ENCODE measurements around the gene ECHDC3.

Gene ECHDC3

DNA sequence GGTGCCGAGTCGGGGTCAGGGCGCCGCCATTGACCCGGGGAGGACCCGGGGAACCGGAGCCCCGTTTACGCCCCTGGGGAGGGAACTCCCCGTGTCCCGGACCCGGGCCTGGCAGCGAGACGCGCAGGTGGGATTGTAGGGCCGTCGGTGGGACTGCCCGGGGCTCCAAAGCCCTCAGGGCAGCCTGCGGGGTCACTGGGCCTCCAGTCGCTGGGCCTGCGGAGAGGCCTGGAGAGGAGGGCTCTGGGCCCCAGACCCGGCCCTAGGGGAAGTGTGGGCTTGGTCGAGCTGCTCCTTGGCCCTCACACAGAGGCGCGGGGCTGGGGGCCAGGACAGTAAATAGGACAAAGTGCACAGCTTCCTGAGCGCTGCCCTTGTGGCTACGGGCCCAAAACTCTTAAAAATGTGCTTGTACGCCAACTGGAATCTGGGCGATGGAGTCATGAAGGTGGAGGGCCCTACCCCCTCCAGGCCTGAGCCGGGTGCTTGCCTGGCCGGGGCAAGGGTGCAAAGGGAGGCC, 657 bp downstream of the ECHDC3 start:
- no peaks in the 10 kb centered on the region for H3K9me3 ChIP-seq (ENCODE audit: control insufficient read depth, insufficient read depth, low read length)
- no peaks in the 10 kb centered on the region for H3K36me3 ChIP-seq (ENCODE audit: control insufficient read depth, insufficient read depth, low read length)
- H3K4me3 ChIP-seq (ENCODE audit: low read depth, low read length) = peak overlapping the region; percentile 56
- no peaks in the 10 kb centered on the region for H3K27me3 ChIP-seq (ENCODE audit: control insufficient read depth, insufficient read depth, low read length)
- H3K4me1 ChIP-seq (ENCODE audit: control insufficient read depth, insufficient read depth, low read length) = peaks cover under 1% of the 10 kb centered on the region
- H3K9ac ChIP-seq (ENCODE audit: low read depth, low read length) = peak overlapping the region; percentile 8

DNA sequence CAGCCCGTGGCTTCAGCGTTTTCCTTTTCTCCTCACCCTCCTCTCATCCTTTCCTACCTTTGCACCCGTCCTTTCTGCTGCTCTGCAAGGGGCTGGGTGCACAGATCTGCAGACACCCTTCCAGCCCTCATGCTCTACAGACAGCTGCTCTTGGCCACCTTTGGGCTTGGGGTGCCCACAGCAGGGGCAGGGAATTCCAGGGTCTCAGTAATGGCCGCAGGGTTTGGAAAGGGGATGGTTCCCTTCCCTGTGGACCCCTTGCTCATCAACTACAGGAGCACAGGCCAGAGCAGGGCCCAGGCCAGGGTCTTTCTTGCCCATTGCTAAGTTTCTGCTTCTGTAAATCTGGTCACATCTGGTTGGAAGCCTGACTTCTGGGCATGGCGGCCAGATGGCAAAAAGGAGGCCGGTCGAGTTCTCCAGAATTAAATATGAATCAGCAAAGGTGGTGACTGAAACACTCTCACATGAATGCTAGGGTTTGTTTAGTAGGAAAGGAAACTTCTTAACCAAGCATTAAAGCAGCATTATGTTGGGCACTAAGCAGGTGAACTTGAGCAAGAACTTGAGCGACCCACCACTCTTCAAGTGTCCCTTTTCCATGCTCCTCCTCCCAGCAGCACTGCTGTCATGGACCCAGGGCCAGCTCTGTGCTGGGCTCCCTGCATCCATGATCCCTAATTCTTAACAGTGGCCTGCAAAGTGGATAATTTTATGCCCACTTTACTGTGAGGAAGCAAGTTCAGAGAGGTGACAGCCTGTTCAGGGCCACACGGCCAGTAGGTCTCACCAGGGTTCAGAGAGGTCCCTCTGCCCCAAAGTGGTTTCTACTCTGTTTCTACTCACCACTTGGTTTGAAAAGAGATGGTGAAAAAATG, 1.5 kb downstream of the ECHDC3 start:
- H3K4me3 ChIP-seq (ENCODE audit: low read depth, low read length) = peak overlapping the region; percentile 56
- H3K36me3 ChIP-seq (ENCODE audit: control insufficient read depth, insufficient read depth, low read length) = no peaks in the 10 kb centered on the region
- H3K4me1 ChIP-seq (ENCODE audit: control insufficient read depth, insufficient read depth, low read length) = no peaks in the 10 kb centered on the region
- no peak overlapping the region for H3K9ac ChIP-seq (ENCODE audit: low read depth, low read length)
- H3K27me3 ChIP-seq (ENCODE audit: control insufficient read depth, insufficient read depth, low read length) = no peaks in the 10 kb centered on the region
- H3K9me3 ChIP-seq (ENCODE audit: control insufficient read depth, insufficient read depth, low read length) = no peaks in the 10 kb centered on the region

DNA sequence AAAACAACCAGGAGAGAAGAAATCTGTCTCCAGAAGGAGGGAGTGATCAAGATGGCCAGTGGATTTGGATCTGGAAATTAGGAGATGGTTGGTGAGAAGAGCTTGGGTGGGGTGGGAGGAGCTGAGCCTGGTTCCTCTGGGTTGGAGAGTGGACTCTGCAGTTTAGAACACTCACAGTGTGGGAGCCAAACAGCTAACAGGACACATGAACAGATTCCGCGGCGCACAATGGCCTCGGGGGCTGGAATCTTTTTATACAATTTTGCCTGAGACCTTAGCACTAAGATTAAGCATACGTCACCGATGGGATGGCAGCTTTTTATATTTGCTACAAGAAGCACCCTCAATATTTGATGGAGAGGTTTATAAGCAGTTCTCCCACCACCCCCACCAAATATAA, 2.9 kb downstream of the ECHDC3 start:
- no peak overlapping the region for H3K4me3 ChIP-seq (ENCODE audit: low read depth, low read length)
- no peaks in the 10 kb centered on the region for H3K36me3 ChIP-seq (ENCODE audit: control insufficient read depth, insufficient read depth, low read length)
- H3K9me3 ChIP-seq (ENCODE audit: control insufficient read depth, insufficient read depth, low read length) = no peaks in the 10 kb centered on the region
- no peaks in the 10 kb centered on the region for H3K4me1 ChIP-seq (ENCODE audit: control insufficient read depth, insufficient read depth, low read length)
- H3K27me3 ChIP-seq (ENCODE audit: control insufficient read depth, insufficient read depth, low read length) = no peaks in the 10 kb centered on the region
- H3K9ac ChIP-seq (ENCODE audit: low read depth, low read length) = no peak overlapping the region

DNA sequence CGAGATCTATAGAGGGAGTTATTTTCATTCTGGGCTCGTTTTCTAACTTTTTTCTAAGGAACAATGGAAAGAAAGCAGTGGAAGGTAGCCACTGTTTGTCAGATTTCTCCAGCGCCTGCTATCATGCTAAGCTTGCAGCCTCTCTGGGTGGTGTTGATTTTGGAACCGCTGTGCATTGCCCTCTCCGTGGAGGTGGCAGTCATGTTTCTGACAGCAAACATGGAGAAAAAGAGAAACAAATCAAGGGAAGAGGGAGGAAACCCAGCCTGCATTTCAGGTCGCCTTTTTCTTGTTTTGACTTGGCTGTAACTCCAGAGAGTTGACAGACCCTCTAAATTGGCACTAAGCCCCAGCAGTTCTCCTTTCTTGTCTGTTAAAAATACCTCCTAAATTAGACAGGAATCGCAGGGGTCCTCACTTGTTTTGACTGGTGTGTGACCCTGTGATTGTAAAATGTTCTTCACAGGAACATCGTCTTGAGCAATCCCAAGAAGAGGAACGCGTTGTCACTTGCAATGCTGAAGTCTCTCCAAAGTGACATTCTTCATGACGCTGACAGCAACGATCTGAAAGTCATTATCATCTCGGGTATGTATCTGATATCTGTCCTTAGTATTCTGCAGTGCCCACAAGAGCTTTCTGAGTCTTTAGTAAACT, 4.8 kb downstream of the ECHDC3 start:
- Histone ChIP-seq H3K4me3 (ENCODE audit: low read depth, low read length) (no peak overlapping the region), H3K36me3 (ENCODE audit: control insufficient read depth, insufficient read depth, low read length) (peaks cover 3% of the 10 kb centered on the region), H3K9ac (ENCODE audit: low read depth, low read length) (no peak overlapping the region), H3K4me1 (ENCODE audit: control insufficient read depth, insufficient read depth, low read length) (no peaks in the 10 kb centered on the region), H3K27me3 (ENCODE audit: control insufficient read depth, insufficient read depth, low read length) (no peaks in the 10 kb centered on the region), H3K9me3 (ENCODE audit: control insufficient read depth, insufficient read depth, low read length) (no peaks in the 10 kb centered on the region)

DNA sequence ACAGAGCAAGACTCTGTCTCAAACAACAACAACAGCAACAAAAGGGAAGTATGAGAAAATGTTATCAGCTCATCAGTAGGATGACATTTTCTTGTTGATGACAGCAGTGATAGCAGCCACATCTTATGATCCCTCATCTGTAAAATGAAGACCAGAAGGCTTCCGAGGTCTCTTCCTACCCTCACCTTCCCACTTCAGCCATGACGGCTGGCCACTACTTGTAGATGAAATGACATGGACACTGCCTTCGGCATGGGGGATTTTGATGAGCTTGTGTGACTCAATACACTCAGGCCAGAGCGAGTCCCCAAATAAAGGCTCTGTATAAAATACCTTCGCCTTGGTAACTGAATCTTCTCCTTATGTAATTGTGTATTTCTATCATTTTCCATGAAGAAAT, 6.7 kb downstream of the ECHDC3 start:
- Histone ChIP-seq H3K9ac (ENCODE audit: low read depth, low read length) (no peak overlapping the region), H3K4me3 (ENCODE audit: low read depth, low read length) (no peak overlapping the region), H3K27me3 (ENCODE audit: control insufficient read depth, insufficient read depth, low read length) (no peaks in the 10 kb centered on the region), H3K9me3 (ENCODE audit: control insufficient read depth, insufficient read depth, low read length) (no peaks in the 10 kb centered on the region), H3K4me1 (ENCODE audit: control insufficient read depth, insufficient read depth, low read length) (no peaks in the 10 kb centered on the region), H3K36me3 (ENCODE audit: control insufficient read depth, insufficient read depth, low read length) (peaks cover 3% of the 10 kb centered on the region)

DNA sequence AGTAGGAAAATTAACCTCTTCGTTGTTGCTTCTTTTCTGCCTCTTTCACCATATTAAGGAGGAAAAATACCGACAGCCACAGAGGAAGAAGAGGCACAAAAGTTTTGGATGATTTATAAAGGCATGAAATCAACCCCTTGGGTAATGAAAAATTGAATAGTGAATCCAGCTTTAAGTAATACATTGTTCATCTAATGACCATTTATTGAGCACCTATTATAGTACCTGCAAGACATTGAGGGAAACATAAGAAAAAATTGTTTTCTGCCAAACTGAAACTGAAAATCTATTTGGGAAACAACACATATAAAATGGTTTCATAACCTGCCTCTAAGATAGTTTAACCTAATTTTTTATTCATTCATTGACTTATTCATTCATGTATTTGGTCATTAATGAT, 8.2 kb downstream of the ECHDC3 start:
- no peaks in the 10 kb centered on the region for H3K4me1 ChIP-seq (ENCODE audit: control insufficient read depth, insufficient read depth, low read length)
- H3K27me3 ChIP-seq (ENCODE audit: control insufficient read depth, insufficient read depth, low read length) = no peaks in the 10 kb centered on the region
- no peak overlapping the region for H3K4me3 ChIP-seq (ENCODE audit: low read depth, low read length)
- H3K36me3 ChIP-seq (ENCODE audit: control insufficient read depth, insufficient read depth, low read length) = peaks cover 3% of the 10 kb centered on the region
- H3K9ac ChIP-seq (ENCODE audit: low read depth, low read length) = no peak overlapping the region
- H3K9me3 ChIP-seq (ENCODE audit: control insufficient read depth, insufficient read depth, low read length) = no peaks in the 10 kb centered on the region

DNA sequence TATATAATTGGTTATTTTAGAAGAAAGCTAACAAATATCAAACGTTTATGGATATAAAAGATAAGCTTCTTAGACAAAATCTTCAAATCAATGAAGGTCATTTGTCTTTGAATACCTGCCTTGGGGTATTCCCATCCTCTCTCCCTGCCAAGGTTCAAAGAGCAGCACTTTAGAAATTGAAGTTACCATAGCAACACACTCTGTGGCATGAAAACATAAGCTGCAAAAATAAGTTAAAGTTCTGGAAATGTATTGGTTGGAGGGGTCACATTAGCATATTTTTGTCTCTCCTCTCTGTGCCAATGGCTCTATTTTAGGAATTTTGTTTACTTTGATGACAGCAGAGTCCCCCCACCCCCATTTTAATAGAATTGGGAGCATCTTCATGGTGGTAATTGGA, 12.0 kb downstream of the ECHDC3 start:
- no peaks in the 10 kb centered on the region for H3K4me1 ChIP-seq (ENCODE audit: control insufficient read depth, insufficient read depth, low read length)
- no peak overlapping the region for H3K9ac ChIP-seq (ENCODE audit: low read depth, low read length)
- no peak overlapping the region for H3K4me3 ChIP-seq (ENCODE audit: low read depth, low read length)
- H3K9me3 ChIP-seq (ENCODE audit: control insufficient read depth, insufficient read depth, low read length) = no peaks in the 10 kb centered on the region
- H3K36me3 ChIP-seq (ENCODE audit: control insufficient read depth, insufficient read depth, low read length) = peaks cover 3% of the 10 kb centered on the region
- no peaks in the 10 kb centered on the region for H3K27me3 ChIP-seq (ENCODE audit: control insufficient read depth, insufficient read depth, low read length)

DNA sequence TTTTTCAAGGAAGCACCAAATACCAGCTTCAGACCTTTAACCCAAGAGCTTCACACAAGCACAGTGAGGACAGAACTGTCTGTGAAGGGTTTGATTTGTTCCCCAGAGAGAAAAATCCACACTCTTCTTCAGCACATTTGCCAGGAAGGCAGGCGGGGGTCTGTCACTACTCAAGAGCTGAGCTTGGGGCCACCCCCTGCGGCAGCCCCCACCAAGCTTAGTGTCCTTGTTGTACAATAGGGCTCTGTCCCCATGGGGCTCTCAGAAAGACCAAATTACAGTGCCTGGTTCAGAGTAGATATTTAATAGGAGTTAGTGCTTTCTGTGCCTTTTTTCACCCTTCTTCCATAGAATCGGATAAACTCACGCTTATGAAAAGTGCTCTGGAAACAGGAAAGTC, 12.4 kb downstream of the ECHDC3 start:
- Histone ChIP-seq H3K4me3 (ENCODE audit: low read depth, low read length) (no peak overlapping the region), H3K36me3 (ENCODE audit: control insufficient read depth, insufficient read depth, low read length) (peaks cover 3% of the 10 kb centered on the region), H3K27me3 (ENCODE audit: control insufficient read depth, insufficient read depth, low read length) (no peaks in the 10 kb centered on the region), H3K4me1 (ENCODE audit: control insufficient read depth, insufficient read depth, low read length) (no peaks in the 10 kb centered on the region), H3K9ac (ENCODE audit: low read depth, low read length) (no peak overlapping the region), H3K9me3 (ENCODE audit: control insufficient read depth, insufficient read depth, low read length) (no peaks in the 10 kb centered on the region)

DNA sequence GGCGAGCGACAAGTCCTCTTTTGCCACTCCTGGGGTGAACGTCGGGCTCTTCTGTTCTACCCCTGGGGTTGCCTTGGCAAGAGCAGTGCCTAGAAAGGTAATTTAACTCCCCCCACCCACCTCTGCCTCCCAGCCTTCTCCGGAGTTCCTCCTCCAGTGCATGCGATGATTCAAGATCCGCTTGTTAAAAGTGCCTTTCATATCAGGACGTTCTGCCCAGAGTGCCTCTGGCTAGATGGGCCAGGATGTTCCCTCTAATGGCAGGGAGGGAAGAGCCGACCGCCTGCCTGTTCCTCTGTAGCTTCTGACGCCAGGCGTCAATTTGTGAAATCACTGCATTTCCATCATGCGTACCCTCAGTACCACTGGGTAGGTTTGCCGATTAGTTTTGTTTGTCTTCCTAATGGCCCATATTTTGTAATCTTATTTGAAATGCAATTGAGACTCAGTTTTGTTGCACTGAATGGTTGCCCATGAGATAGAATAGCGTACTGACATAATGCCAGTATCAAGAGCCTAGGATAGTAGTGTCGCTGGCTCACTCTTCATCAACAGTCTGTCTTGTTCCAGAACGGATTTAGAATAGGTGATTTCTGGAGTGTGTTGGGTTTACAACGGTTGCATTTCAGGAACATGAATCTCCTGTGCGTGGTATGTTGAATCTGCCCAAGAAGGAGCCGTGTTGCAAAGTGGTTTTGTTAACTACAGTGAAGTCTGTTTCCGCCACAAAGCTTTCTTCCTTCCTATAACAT, 13.5 kb downstream of the ECHDC3 start:
- Histone ChIP-seq H3K9ac (ENCODE audit: low read depth, low read length) (no peak overlapping the region), H3K4me1 (ENCODE audit: control insufficient read depth, insufficient read depth, low read length) (no peaks in the 10 kb centered on the region), H3K27me3 (ENCODE audit: control insufficient read depth, insufficient read depth, low read length) (no peaks in the 10 kb centered on the region)

DNA sequence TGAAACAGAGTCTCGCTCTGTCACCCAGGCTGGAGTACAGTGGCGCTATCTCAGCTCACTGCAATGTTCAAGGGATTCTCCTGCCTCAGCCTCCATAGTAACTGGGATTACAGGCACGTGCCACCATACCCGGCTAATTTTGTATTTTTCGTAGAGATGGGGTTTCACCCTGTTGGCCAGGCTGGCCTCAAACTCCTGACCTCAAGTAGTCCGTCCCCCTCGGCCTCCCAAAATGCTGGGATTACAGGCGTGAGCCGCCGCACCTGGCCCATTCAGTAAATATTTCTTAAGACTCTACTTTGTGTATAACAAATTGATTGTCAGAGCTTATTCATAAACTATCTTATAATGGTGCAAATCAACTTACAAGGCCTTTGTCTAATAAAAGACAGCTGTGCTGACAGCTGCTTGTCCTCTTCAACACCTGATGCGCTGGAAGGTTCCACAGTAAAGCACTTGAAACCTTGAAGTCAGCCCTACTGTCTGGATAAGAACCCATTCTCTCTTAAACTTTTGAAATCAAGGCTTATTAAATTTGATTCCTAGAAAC, 14.7 kb downstream of the ECHDC3 start:
- Histone ChIP-seq H3K9ac (ENCODE audit: low read depth, low read length) (no peak overlapping the region), H3K27me3 (ENCODE audit: control insufficient read depth, insufficient read depth, low read length) (no peaks in the 10 kb centered on the region), H3K36me3 (ENCODE audit: control insufficient read depth, insufficient read depth, low read length) (no peaks in the 10 kb centered on the region), H3K4me1 (ENCODE audit: control insufficient read depth, insufficient read depth, low read length) (no peaks in the 10 kb centered on the region), H3K9me3 (ENCODE audit: control insufficient read depth, insufficient read depth, low read length) (no peaks in the 10 kb centered on the region), H3K4me3 (ENCODE audit: low read depth, low read length) (no peak overlapping the region)

More for the DNA sequence above, 13.5 kb downstream of the ECHDC3 start:
- Histone ChIP-seq H3K9me3 (ENCODE audit: control insufficient read depth, insufficient read depth, low read length) (no peaks in the 10 kb centered on the region), H3K4me3 (ENCODE audit: low read depth, low read length) (no peak overlapping the region), H3K36me3 (ENCODE audit: control insufficient read depth, insufficient read depth, low read length) (peaks cover 3% of the 10 kb centered on the region)

DNA sequence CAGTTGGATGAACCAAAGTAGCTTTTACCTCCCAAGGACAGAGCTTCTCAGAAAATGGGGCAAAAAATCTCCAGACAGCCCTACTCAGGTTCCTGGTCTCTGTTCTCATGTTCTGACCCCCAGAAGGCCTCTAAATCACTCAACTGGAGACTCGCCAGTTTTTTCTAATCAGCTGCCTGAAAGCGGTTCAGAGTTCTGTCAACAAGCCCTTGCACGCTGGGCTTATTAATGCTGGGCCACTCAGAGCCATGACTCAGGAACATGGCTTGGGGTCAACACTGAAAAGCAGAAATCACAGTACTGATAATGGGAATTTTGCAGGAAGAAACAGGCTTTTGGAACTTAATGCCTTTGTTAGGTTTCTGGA, 15.3 kb downstream of the ECHDC3 start:
- Histone ChIP-seq H3K9ac (ENCODE audit: low read depth, low read length) (no peak overlapping the region), H3K4me3 (ENCODE audit: low read depth, low read length) (no peak overlapping the region), H3K4me1 (ENCODE audit: control insufficient read depth, insufficient read depth, low read length) (no peaks in the 10 kb centered on the region), H3K27me3 (ENCODE audit: control insufficient read depth, insufficient read depth, low read length) (no peaks in the 10 kb centered on the region), H3K36me3 (ENCODE audit: control insufficient read depth, insufficient read depth, low read length) (no peaks in the 10 kb centered on the region), H3K9me3 (ENCODE audit: control insufficient read depth, insufficient read depth, low read length) (no peaks in the 10 kb centered on the region)
